Stimulated activated CD8-positive, alpha-beta memory T cell treated with anti-CD3 and anti-CD28 coated beads, Interleukin-7, amount 100 ng/mL, for 4 hours (primary cell): ENCODE results near the gene SGMS2.
"Not testable (repeated sequence)": the region's sequence is repeated elsewhere in the genome, so short reads cannot be mapped to it uniquely, and the experiment has no call there.

ENCODE experiments used
- DNase-seq, 2 donors: peaks; one replicate each; pipeline ENCODE4 v3.0.0-alpha.2; 2020; ENCODE audit warnings: low read depth in 2 of 2

Gene SGMS2

GRCh38 chr4:107866726-107867125, 42.0 kb downstream of the SGMS2 start:
- no peak for DNase-seq

DNA sequence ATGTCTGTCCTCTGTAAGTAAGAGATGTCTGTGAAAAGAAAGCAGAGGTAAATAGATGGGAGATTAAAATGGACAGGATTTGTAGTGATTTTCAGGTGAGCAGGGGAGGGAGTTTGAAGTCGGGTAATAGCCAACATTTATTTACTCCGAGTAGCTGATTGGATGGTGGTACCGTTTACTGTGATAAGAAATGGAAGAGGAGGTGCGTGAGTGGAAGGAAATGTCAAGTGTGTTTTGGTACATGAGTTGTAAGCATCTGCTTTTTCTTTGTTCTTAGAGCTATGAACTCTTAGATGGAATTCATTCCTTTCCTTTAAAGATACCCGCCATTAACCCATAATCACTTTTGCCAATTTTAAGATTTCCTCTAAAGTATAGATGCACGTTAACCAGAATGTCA, 45.5 kb downstream of the SGMS2 start:
- no peak for DNase-seq

GRCh38 chr4:107870916-107871786, 46.4 kb downstream of the SGMS2 start:
- DNase-seq, result no peak

GRCh38 chr4:107874024-107874423, 49.3 kb downstream of the SGMS2 start:
- DNase-seq, result no peak

GRCh38 chr4:107876099-107876498, 51.4 kb downstream of the SGMS2 start:
- no peak for DNase-seq

GRCh38 chr4:107877361-107877760, 52.6 kb downstream of the SGMS2 start:
- DNase-seq, result no peak

GRCh38 chr4:107885865-107886264, 61.1 kb downstream of the SGMS2 start:
- DNase-seq, result no peak

DNA sequence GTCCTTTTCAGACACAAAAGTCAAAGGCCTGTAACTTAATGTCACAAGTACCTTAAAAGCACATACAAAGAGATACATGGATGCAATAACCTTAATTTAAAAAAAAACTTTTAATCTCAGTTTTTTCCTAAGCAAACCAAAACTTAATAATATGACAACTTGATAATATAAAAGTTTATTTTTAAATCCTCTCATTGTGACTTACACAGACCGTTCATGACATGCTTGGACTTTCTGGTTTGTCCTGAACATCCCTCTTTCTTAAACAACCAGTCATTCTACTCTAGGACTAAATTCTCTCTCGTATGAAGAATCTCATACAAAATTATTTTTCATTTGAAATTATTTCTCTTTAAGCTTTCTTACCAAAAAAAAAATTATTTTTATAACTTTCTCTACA, 63.5 kb downstream of the SGMS2 start:
- no peak for DNase-seq

GRCh38 chr4:107890779-107891178, 66.0 kb downstream of the SGMS2 start:
- DNase-seq, result no peak

GRCh38 chr4:107891299-107891698, 66.6 kb downstream of the SGMS2 start:
- DNase-seq, result no peak

- no peak for DNase-seq
These were observed 68.7 kb downstream of the SGMS2 start for GRCh38 chr4:107893171-107894137.

GRCh38 chr4:107894138-107894603, 69.4 kb downstream of the SGMS2 start:
- DNase-seq, result no peak

DNA sequence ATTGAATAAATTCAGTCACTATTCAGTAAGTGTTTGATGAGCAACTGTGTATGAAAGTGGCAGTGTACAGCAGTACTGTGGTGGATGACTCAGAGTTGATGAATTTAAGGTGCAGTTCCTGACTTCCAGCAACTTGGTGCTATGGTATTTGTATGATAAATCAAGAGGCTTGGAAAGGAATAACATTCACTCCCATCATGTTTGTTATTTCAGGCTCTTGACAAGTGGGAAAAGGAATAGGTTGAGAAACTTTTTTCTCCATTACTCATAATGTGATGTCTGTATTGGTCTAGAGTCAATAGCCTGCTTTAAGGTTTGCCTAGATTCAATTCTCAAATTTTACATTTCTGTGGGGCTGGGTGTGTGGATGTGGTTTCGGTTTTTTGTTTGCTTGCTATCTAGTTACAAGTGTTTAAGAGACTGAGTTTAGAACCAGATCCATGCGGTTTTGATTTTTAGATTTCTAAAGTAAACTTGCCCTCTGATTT, 71.5 kb downstream of the SGMS2 start:
- DNase-seq, result no peak

- DNase-seq, result no peak
These were observed 71.9 kb downstream of the SGMS2 start for GRCh38 chr4:107896646-107897045.

- no peak for DNase-seq
These were observed 73.1 kb downstream of the SGMS2 start for GRCh38 chr4:107897823-107898222.

- no peak for DNase-seq
These were observed 75.3 kb downstream of the SGMS2 start for GRCh38 chr4:107900067-107900466.

DNA sequence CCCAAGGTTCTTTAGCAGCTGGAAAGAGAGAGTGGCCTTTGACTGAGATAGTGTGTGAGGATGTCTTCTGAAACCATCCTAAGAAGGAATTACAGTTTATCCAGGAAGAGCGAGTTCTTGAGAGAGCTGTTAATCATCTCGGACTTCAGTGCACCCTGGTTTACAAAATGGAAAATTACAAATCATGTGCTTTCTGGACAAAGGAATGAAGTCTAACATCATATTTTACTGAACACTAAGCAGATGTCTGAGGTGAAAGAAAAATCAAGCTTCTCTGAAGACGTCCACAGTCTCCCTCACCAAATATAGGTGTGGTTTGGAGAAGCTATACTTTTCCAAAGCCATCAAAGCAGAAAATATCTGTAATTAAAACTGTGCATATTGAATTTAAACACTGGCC, 75.8 kb downstream of the SGMS2 start:
- no peak for DNase-seq

DNA sequence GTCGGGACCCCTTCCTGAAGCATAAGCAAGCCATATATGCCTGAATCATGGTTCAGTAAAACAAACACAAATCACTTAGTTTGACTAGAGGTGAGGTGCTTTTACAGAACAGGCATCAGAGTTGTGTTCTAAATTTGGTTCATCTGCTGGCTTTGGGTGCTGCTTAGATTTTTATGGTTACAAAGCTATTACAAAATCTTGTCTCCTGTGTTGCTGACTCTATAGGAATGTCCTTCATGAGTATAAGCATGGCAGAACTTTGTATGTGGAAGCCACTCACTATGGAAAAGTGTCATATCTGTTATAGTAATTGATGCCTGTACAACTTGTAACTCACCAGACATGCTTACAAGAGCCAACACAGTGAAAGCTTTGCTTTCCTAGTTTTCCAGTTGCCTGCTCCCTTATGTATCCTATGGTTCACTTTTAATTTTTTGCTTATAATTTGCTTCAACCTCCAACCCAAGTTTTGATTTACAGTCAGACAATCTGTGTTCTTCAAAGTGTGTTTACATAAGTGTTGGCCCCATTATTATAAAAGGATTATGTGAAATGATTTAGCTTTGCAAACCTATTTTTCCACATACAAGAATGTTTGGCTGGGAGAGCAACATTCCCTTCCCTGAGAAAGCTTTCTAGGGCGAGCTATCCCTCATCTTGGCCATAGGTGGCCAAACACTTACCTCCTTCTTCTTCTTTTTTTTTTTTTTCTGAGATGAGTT, 76.6 kb downstream of the SGMS2 start:
- DNase-seq, result no peak

DNA sequence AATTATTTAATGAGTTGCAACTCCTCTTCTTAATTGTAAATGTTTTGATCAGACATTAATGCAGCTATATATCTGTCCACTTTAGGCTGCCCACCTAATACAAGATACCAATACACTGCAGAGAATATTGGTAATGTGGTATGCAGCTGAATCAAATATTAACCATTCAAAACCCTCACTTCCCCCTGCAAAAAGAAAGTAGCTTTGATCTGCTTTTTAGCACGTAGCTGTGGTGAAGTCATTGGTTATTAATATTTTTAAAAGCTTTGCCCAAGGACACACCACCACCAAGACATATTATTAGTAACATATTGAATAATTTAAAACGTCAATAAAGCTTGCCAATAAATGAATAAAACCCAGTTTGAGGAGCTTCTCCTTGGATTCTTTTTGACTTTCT, 78.0 kb downstream of the SGMS2 start:
- DNase-seq, result no peak

DNA sequence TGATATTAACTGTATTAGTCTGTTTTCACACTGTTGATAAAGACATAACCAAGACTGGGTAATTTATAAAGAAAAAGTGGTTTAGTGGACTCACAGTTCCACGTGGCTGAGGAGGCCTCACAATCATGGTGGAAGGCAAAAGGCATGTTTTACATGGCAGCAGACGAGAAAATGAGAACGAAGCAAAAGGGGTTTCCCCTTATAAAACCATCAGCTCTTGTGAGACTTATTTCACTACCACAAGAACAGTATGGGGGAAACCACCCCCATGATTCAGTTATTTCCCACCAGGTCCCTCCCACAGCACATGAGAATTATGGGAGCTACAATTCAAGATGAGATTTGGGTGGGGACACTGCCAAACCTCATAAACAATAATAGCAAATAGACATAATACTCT, 80.3 kb downstream of the SGMS2 start:
- not testable (repeated sequence) for DNase-seq

DNA sequence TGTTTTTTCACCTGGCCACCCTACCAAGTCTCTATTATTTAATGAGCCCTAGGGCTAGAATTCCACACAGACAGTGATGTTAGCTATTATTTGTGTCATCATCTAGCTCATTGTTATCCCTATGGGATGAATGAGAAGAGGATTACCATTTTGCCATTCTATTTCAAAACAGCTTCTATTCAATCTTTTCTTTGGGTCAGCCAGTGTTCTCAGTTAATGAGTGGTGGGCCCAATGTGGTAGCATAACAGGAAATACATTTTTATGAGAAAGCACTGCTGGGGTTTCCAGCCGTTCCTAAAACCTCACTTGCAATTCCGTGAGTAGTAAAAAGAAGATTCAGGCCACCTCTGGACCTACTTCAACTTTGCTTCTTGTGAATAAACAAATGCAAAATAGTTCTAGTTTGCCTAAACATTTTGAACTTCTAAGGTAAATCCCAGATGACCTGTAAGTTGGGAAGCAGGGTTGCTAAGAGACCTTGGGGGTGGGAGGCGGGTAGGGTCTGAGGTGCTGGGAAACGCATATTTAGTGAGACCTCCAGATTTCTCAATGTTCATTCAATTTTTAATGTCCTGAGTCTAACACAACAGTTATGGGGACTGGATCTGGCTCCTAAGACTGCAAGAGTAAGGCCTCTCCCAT, 81.8 kb downstream of the SGMS2 start:
- DNase-seq, result no peak
